Stimulated activated CD4-positive, alpha-beta T cell treated with anti-CD3 and anti-CD28 coated beads, Interleukin-12 subunit alpha, Interleukin-12 subunit beta, amount 100 ng/mL, for 24 hours (primary cell): Measurements from ENCODE around the gene SLC43A2.
A peak's percentile ranks its signal among the peaks of the same experiment; 100 is the strongest.

ENCODE experiments used
- DNase-seq, 2 experiments: peaks; one replicate each; pipeline ENCODE4 v3.0.0-alpha.2; 2020; ENCODE audit warnings: low read depth in 2 of 2

SLC43A2 gene

GRCh38 chr17:1623057-1623630 lies 5.5 kb downstream of the SLC43A2 start:
- no peak for DNase-seq

DNA sequence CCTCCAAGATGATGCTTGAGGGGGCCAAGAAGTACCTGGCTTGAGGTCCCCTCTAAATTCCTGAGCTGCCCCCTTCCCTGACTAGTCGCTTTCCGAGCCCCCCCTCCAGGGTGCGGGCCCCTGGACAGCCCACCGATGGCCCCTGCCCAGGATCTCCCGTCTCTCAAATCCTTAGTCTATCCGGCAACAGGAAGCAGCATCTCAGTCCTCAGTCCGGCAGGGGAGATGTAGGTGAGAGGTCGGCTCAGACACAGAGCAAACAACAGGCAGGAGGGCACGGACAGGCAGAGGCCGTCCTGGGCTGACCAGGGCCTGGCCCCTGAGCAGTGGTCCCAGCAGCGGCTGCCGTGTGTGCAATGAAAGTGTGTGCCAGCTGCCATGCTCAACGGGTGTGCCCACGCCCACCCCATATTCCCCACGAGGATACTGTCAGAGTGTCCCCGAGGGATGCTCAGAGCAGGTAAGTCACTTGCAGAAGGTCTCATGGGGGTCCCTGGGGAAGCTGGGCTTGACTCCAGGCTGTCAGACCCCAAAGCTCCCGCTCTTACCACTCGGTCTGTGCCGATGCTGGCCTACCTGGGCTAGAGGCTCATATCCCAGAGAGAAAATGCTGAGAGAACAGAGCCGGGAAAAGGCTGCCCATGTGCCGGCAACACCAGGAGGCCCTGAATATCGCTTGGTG lies 7.2 kb downstream of the SLC43A2 start:
- DNase-seq, result no peak

DNA sequence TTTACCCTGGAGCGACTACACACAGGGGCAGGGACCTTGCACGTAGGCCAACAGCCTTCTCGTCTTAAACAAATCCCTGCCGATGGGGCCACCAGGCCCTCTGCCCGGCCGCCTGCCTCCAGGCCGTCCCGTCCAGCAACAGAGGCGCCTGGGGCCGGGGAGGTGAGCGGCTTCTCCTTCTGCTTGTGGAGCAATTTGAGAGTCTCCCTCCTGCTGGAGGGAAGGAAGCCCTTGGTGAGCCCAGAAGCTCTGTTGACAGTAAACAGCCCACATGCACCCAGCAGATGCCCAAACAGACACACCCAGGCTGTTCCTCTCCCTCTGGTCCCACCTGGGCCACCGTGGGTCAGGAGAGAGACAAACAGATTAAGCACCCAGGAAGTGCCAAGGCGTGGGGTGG lies 8.1 kb downstream of the SLC43A2 start:
- DNase-seq, result no peak

- DNase-seq, result no peak
Observed at GRCh38 chr17:1617620-1618174, 10.9 kb downstream of the SLC43A2 start.

DNA sequence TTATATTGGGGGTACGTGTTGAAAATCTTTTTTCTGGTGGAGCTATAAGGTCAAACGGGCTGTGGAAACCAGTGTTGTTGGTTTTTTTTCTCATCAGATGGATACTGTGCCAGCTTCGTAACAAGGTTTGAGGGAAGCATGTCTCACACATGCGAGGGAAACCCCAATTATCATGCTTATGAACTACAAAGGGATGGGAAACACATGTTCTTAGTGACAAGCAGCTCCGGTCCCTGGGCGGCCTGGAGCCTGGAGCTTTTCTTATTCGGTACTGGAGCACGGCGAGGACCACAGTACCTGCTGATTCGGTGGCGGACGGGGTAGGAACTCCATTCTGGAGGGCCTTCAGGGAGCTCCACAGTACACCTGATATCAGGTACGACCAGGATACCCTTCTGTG lies 12.5 kb downstream of the SLC43A2 start:
- no peak for DNase-seq

GRCh38 chr17:1612400-1612799 lies 16.2 kb downstream of the SLC43A2 start:
- DNase-seq, result no peak

GRCh38 chr17:1611715-1612114 lies 16.9 kb downstream of the SLC43A2 start:
- DNase-seq, result no peak

- DNase-seq, result no peak
Observed at GRCh38 chr17:1608676-1609075, 20.0 kb downstream of the SLC43A2 start.

DNA sequence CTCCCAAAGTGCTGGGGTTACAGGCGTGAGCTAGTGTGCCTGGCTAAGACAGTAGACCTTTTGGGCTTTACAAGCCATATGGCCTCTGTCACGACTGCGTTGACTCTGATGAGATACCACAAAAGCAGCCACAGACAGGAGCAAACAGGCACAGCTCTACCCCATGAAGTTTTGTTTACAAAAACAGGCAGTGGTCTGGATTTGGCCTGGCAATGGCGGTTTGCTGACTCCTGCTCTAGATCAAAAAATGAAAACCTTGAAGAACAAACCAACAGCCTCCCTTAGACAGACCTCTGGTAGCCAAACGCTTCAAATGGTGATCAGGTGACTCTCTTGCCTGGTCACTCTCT lies 20.7 kb downstream of the SLC43A2 start:
- DNase-seq, result no peak

DNA sequence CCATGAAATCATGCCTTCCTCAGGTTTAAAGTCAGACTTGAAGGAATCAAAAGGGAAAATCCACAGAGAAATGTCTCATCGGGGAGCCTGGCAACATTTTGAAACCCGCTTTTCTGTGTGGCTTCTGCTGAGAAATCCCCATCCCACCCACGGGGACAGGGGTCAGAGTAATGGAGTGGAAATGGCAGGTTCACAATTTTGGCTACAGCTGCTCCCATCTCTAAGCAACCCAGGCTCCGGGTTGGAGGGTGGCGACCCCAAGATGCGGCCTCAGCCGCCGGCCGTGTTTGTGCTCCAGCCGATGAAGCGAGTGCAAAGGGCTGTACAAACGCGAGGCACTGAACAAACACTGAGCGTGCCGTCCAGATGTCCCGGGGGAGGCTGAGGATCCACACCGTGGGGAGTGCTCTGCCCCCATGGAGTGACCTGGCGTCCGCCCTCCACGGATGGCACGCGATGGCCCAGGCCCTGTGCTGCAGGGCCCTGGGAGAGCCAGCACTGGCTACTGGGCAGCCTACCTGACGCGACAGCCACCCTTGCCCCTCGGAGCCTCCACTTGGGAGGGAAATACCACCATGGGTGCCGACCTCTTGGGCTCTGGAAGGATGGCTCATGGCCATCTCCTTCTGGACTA lies 22.2 kb downstream of the SLC43A2 start:
- peak; percentile 10 to 32 for DNase-seq

DNA sequence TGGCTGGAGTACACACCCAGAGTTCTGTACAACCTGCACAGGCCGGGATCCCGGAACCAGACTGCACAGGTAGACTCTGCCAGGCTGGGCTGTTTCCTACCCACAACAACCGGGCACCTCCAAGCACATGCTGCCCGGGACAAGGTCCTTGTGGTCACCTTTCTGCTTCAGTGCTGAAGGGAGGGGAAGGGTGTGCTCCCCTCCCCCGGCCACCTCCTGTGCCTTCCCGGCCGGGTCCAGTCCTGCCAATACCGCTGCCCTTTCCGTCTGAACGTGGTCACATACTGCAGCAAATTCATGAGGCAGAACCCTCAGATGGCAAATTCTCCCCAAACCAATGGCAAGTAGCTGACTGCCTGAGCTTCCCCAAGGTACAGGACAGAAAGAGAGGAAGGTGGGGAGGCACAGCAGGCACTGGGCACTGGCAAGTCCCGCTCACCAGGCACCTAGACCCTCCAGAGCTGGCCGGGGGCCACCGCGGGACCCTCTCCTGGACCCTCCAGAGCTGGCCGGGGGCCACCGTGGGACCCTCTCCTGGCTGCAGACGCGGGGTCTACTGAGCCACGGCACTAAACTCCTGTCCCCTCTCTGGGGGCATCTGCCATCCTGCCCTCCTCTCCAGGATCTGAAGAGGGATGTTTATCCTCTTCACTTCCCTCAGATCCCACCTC lies 22.8 kb downstream of the SLC43A2 start:
- DNase-seq, result no peak

DNA sequence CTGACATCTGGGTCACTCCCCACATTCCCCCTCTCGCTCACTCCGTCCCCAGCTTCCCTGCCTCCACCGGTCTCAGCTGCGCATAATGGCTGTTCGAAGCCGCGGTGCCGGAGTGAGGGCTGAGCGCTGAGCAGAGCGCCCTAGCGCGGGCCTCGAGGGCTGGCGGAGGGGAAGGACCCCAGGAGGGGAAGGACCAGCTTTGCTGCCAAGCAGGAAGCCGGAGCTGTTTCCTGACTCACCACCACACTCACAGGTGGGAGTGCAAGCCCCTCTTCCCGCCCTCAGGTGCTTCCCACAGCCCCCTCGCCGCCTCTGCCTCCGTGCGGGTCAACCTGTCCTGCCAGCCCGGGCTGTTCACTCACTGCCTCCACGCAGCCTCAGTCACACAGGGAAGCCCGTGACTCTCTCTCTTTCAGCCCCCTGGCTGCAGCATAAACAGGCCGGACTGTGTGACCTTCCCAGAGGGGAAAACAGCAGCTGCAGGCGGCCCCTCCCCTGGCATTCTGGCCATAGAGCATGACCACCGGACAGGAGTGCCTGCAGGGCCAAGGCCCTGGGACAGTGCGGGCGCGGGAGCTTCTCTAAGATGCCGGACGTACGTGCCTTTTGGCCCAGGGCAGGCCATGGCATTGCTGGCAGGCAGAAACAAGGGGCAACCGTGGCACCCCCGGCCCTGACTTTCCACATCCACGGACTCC lies 23.7 kb downstream of the SLC43A2 start:
- DNase-seq, result no peak

GRCh38 chr17:1601571-1601970 lies 27.1 kb downstream of the SLC43A2 start:
- no peak for DNase-seq

- no peak for DNase-seq
Observed at GRCh38 chr17:1598399-1599095, 30.1 kb downstream of the SLC43A2 start.

GRCh38 chr17:1597861-1598342 lies 30.7 kb downstream of the SLC43A2 start:
- DNase-seq, result no peak

GRCh38 chr17:1593630-1593931 lies 35.1 kb downstream of the SLC43A2 start:
- DNase-seq, result no peak

- no peak for DNase-seq
Observed at GRCh38 chr17:1592751-1593629, 35.6 kb downstream of the SLC43A2 start.

DNA sequence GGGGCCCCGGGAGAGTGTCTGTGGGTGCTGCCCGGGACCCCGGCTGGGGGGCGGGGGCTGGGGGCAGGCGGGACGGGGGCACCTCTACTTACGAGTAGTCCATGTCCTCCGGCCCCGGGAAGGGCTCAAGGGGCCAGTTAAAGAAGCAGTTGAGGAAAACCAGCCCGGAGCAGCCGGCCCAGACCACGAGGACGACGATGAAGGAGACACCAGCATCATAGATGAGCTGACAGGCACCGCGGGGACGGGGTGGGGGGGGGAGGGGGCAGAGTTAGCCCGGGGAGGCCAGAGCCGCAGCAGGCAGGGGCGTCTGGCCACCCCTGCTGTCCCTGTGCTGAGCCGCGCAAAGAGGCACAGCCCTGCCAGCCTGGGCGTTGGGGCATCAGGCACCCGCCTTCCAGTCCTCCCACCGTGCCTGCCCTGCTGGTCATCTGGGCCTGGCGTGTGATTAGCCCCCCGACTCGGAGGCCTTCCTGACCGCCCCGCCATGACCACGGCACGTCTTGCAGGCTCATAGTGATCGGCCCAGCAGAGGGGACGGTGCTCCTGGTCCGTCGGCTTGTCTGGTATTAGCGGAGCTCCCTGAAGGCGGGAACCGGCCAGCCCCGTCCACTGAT lies 37.1 kb downstream of the SLC43A2 start:
- no peak for DNase-seq

GRCh38 chr17:1590747-1591473 lies 37.7 kb downstream of the SLC43A2 start:
- no peak for DNase-seq
